Measurements from ENCODE around the gene GNGT1.

DNA sequence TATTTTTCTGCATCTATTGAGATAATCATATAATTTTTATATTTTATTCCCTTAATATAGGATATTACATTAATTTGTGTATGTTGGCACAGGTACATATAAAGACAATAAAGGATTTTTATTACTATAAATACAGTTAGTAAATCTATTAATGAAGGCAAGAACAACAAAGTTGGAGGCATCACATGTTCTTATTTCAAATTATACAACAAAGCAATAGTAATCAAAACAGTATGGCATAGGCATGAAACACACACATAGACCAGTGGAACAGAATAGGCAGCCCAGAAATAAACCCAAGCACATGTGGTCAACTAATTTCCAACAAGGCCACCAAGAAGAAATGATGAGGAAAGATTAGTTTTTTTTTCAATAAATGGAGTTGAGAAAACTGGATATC lies 27.0 kb upstream of the GNGT1 start:
- TF ChIP-seq, protein P1, sequence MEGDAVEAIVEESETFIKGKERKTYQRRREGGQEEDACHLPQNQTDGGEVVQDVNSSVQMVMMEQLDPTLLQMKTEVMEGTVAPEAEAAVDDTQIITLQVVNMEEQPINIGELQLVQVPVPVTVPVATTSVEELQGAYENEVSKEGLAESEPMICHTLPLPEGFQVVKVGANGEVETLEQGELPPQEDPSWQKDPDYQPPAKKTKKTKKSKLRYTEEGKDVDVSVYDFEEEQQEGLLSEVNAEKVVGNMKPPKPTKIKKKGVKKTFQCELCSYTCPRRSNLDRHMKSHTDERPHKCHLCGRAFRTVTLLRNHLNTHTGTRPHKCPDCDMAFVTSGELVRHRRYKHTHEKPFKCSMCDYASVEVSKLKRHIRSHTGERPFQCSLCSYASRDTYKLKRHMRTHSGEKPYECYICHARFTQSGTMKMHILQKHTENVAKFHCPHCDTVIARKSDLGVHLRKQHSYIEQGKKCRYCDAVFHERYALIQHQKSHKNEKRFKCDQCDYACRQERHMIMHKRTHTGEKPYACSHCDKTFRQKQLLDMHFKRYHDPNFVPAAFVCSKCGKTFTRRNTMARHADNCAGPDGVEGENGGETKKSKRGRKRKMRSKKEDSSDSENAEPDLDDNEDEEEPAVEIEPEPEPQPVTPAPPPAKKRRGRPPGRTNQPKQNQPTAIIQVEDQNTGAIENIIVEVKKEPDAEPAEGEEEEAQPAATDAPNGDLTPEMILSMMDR (IDR thresholded peaks at IDR 0.05) = no peak
- no peak for TF ChIP-seq POLR2A (IDR thresholded peaks at IDR 0.05)

All from body of pancreas (tissue), 4 donors.